Ishikawa (cell line): ENCODE data around the gene ZNF485.

Experiments
- CEBPB ChIP-seq: IDR thresholded peaks from 2 replicates; pipeline ENCODE4 v1.6.1; 2012
- EP300 ChIP-seq: IDR thresholded peaks from 2 replicates; pipeline ENCODE4 v1.6.1; 2012; ENCODE audit warnings: borderline replicate concordance
- FOXM1 ChIP-seq: IDR thresholded peaks from 2 replicates; pipeline ENCODE4 v1.6.1; 2012; ENCODE audit warnings: low read depth, borderline replicate concordance
- RAD21 ChIP-seq: IDR thresholded peaks from 2 replicates; pipeline ENCODE4 v1.6.1; 2012; ENCODE audit warnings: low read depth
- TAF1 ChIP-seq: IDR thresholded peaks from 2 replicates; pipeline ENCODE4 v1.6.1; 2012; ENCODE audit warnings: low read depth, mild to moderate bottlenecking
- TEAD4 ChIP-seq: IDR thresholded peaks from 2 replicates; pipeline ENCODE4 v1.6.1; 2012
- USF1 ChIP-seq: IDR thresholded peaks from 2 replicates; pipeline ENCODE4 v1.6.1; 2012
- YY1 ChIP-seq: IDR thresholded peaks from 2 replicates; pipeline ENCODE4 v1.6.1; 2012; ENCODE audit warnings: low read depth
- TF ChIP-seq, protein P1 (sequence below): IDR thresholded peaks from 2 replicates; pipeline ENCODE4 v1.6.1; 2012; ENCODE audit warnings: low read depth, mild to moderate bottlenecking

- no peak for TF ChIP-seq YY1
- TF ChIP-seq EP300: no peak
- no peak for TF ChIP-seq TAF1
- TF ChIP-seq, protein P1, sequence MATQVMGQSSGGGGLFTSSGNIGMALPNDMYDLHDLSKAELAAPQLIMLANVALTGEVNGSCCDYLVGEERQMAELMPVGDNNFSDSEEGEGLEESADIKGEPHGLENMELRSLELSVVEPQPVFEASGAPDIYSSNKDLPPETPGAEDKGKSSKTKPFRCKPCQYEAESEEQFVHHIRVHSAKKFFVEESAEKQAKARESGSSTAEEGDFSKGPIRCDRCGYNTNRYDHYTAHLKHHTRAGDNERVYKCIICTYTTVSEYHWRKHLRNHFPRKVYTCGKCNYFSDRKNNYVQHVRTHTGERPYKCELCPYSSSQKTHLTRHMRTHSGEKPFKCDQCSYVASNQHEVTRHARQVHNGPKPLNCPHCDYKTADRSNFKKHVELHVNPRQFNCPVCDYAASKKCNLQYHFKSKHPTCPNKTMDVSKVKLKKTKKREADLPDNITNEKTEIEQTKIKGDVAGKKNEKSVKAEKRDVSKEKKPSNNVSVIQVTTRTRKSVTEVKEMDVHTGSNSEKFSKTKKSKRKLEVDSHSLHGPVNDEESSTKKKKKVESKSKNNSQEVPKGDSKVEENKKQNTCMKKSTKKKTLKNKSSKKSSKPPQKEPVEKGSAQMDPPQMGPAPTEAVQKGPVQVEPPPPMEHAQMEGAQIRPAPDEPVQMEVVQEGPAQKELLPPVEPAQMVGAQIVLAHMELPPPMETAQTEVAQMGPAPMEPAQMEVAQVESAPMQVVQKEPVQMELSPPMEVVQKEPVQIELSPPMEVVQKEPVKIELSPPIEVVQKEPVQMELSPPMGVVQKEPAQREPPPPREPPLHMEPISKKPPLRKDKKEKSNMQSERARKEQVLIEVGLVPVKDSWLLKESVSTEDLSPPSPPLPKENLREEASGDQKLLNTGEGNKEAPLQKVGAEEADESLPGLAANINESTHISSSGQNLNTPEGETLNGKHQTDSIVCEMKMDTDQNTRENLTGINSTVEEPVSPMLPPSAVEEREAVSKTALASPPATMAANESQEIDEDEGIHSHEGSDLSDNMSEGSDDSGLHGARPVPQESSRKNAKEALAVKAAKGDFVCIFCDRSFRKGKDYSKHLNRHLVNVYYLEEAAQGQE: no peak
- no peak for TF ChIP-seq RAD21
- TF ChIP-seq USF1: no peak
- TF ChIP-seq TEAD4: no peak
- TF ChIP-seq FOXM1: no peak
- TF ChIP-seq CEBPB: no peak
Measured at GRCh38 chr10:43645866-43646265, 39.6 kb downstream of the ZNF485 start.
